HCT116 (cell line): ENCODE measurements around the gene LCOR.

Experiments used
- CBX3 ChIP-seq: IDR thresholded peaks from 2 replicates; pipeline ENCODE4 v1.6.1; 2012; ENCODE audit warnings: low read depth
- CEBPB ChIP-seq: IDR thresholded peaks from 2 replicates; pipeline ENCODE4 v1.6.1; 2012; ENCODE audit warnings: low read depth
- CTCF ChIP-seq, 3 experiments: fragments of 200-600 bp in 1 of 3; sonication (generic) in 1 of 3; IDR thresholded peaks in 2 of 3; conservative IDR thresholded peaks in 1 of 3; 2 replicates each; pipeline ENCODE4 v1.5.1; 2012 to 2017; ENCODE audit warnings: low read depth in 2 of 3, low read length in 2 of 3, antibody characterized with exemption in 1 of 3, borderline replicate concordance in 1 of 3, control low read depth in 1 of 3, mild to moderate bottlenecking in 1 of 3, mixed read lengths in 1 of 3, mixed run types in 1 of 3, moderate library complexity in 1 of 3; ENCODE audit not compliant: insufficient read depth in 1 of 3
- POLR2A ChIP-seq: IDR thresholded peaks from 2 replicates; pipeline ENCODE4 v1.7.0; 2011; ENCODE audit warnings: borderline replicate concordance; ENCODE audit not compliant: insufficient read depth, insufficient read length; ENCODE audit errors: extremely low read depth
- POLR2AphosphoS5 ChIP-seq: IDR thresholded peaks from 2 replicates; pipeline ENCODE4 v1.6.1; 2011; ENCODE audit warnings: mild to moderate bottlenecking, low read depth, low read length, moderate library complexity
- REST ChIP-seq: IDR thresholded peaks from 2 replicates; pipeline ENCODE4 v1.6.1; 2012; ENCODE audit warnings: low read depth
- YY1 ChIP-seq: IDR thresholded peaks from 2 replicates; pipeline ENCODE4 v1.6.1; 2011; ENCODE audit warnings: low read length, low read depth, moderate library complexity, mild to moderate bottlenecking; ENCODE audit not compliant: insufficient replicate concordance; ENCODE audit errors: extremely low read depth
- ZNF274 ChIP-seq: fragments of 200-500 bp; sonication (Bioruptor generic); IDR thresholded peaks from 2 replicates; pipeline ENCODE4 v1.6.1; 2014; ENCODE audit warnings: mild to moderate bottlenecking, low read depth, low read length, inconsistent platforms
- TF ChIP-seq, protein P1 (sequence below): IDR thresholded peaks from 2 replicates; pipeline ENCODE4 v1.6.1; 2011; ENCODE audit warnings: mild to moderate bottlenecking, low read length, moderate library complexity; ENCODE audit not compliant: insufficient replicate concordance; ENCODE audit errors: extremely low read depth
- TF ChIP-seq, protein P2 (sequence below): IDR thresholded peaks from 2 replicates; pipeline ENCODE4 v1.6.1; 2012

DNA sequence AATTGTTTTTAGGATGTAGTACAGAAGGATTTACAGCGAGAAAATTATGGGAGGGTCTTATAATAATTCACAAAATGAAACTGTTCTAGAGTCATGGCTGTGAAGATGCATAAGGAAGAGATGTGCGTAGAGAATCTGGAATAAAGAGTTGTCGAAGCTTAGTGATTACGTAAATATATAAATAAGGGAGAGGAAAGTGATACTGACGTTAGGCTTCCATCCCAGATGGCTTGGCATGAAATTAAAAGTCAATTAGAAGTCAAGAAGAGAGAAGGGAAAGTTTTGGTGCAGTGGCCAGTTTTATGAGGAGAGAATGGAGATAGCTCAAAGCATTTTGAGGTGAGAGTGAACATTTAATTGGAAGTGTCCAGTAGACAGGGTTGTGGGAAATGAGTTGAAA is 85.5 kb downstream of the LCOR start:
- TF ChIP-seq ZNF274 = no peak
- TF ChIP-seq YY1 = no peak
- no peak for TF ChIP-seq POLR2A
- TF ChIP-seq CTCF (IDR thresholded peaks at IDR 0.05 in 2 of 3, conservative IDR thresholded peaks at IDR 0.05 in 1 of 3; ENCODE audit: borderline replicate concordance in 1 of 3, insufficient read depth in 1 of 3, low read depth in 2 of 3, low read length in 2 of 3) = no peak
- TF ChIP-seq POLR2AphosphoS5 = no peak
- TF ChIP-seq, protein P1, sequence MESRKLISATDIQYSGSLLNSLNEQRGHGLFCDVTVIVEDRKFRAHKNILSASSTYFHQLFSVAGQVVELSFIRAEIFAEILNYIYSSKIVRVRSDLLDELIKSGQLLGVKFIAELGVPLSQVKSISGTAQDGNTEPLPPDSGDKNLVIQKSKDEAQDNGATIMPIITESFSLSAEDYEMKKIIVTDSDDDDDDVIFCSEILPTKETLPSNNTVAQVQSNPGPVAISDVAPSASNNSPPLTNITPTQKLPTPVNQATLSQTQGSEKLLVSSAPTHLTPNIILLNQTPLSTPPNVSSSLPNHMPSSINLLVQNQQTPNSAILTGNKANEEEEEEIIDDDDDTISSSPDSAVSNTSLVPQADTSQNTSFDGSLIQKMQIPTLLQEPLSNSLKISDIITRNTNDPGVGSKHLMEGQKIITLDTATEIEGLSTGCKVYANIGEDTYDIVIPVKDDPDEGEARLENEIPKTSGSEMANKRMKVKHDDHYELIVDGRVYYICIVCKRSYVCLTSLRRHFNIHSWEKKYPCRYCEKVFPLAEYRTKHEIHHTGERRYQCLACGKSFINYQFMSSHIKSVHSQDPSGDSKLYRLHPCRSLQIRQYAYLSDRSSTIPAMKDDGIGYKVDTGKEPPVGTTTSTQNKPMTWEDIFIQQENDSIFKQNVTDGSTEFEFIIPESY = no peak
- no peak for TF ChIP-seq CEBPB
- TF ChIP-seq REST = no peak
- TF ChIP-seq, protein P2, sequence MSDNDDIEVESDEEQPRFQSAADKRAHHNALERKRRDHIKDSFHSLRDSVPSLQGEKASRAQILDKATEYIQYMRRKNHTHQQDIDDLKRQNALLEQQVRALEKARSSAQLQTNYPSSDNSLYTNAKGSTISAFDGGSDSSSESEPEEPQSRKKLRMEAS = no peak
- no peak for TF ChIP-seq CBX3
